HG03108 (cell line): ENCODE data around the gene PPL.
"Not testable (repeated sequence)": the region's sequence is repeated elsewhere in the genome, so short reads cannot be mapped to it uniquely, and the experiment has no call there.

Experiments used
- ATAC-seq: cut with Tn5 transposase; IDR thresholded peaks from one replicate; pipeline ENCODE4 v1.9.1; 2021; ENCODE audit warnings: moderate library complexity; ENCODE audit not compliant: unreplicated experiment

PPL gene

DNA sequence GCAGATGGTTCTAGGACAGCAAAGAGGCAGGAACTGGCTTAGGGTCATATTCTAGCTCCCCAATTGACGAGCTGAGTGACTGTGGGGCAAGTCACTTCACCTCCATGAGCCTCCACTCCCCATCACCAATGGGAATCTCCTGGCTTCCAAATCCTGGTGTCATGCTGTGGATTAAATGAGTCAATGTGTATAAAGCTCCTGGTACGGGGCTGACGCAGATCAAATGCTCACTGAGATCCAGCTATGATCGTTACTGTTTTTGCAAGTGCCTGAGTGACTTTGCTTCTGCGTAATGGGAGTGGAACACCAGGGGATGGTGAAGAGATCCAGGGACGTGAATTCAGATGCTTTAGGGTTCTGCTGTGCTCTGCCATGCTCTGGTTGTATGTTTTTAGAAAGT, 23.6 kb upstream of the PPL start:
- no peak for ATAC-seq

DNA sequence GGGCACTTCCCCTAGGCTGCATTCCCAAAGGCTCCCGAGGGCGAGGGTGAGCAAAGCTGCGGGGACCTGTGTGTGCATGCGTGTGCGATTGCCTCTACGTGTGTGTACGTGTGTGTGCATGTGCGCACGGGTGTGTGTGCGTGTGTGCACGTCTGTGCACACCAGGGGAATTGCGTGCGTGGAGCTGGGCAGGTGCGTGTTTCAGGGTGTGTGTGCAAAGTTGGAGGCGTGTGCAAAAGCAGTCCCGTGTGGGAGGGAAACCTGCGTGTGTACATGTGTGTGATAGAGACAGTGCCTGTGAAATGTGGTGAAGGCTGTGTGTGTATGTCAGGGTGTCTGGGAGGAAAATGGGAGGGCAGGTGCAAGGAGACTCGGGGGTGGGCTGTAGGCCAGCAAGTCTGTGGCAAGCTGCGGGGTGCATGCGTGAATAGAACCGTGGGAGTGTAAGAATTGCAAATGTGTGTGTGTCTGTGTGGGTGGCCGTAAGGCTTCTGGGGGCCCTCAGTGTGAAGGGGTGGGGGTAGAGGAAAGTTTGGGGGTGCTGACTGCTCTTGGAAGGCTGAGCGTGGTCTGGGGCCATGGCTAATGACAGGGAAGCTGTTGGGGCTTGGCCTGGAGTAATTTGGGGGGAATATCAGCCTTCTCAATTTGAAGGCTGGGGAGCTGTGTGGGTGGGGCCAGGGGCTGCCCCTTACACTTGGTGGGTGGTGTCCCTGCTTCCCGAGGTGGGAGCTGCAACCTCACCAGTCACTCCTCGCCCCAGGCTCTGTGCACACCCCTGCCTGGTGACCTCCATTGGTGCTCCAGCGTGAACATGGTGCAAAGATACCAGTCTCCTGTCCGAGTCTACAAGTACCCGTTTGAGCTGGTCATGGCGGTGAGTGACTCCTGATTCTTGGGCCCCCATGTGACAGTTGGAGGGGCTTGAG, 21.8 kb upstream of the PPL start:
- ATAC-seq: no peak

GRCh38 chr16:4957720-4958509, 21.0 kb upstream of the PPL start, which contains the start of gene SEC14L5:
Gene SEC14L5 (plus strand): TSS chr16:4958330. CDS start chr16:4959324, 994 bp downstream.
- ATAC-seq: peak; percentile 56

- ATAC-seq: no peak
Observed at GRCh38 chr16:4957420-4957719, 20.4 kb upstream of the PPL start.

GRCh38 chr16:4954714-4955113, 17.8 kb upstream of the PPL start:
- ATAC-seq: no peak

DNA sequence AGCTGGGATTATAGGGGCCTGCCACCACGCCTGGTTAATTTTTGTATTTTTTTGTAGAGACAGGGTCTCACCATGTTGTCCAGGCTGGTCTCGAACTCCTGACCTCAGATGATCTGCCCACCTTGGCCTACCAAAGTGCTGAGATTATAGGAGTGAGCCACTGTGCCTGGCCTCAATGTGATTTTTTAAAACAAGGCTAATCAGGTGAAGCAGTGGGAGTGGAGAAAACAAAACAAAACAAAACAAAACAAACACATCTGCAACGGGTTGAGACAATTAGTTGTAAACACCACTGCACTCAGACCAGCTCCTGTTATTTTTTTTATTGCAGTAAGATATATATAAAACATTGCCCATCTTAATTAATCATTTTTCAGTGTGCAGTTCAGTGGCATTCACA, 14.6 kb upstream of the PPL start:
- ATAC-seq: not testable (repeated sequence)

GRCh38 chr16:4949986-4950385, 13.0 kb upstream of the PPL start:
- ATAC-seq: no peak

- no peak for ATAC-seq
Observed at GRCh38 chr16:4948903-4949766, 12.2 kb upstream of the PPL start.

- ATAC-seq: no peak
Observed at GRCh38 chr16:4947722-4948503, 11.0 kb upstream of the PPL start.

GRCh38 chr16:4946917-4947316, 10.0 kb upstream of the PPL start:
- ATAC-seq: no peak

- no peak for ATAC-seq
Observed at GRCh38 chr16:4945560-4946502, 8.9 kb upstream of the PPL start.

DNA sequence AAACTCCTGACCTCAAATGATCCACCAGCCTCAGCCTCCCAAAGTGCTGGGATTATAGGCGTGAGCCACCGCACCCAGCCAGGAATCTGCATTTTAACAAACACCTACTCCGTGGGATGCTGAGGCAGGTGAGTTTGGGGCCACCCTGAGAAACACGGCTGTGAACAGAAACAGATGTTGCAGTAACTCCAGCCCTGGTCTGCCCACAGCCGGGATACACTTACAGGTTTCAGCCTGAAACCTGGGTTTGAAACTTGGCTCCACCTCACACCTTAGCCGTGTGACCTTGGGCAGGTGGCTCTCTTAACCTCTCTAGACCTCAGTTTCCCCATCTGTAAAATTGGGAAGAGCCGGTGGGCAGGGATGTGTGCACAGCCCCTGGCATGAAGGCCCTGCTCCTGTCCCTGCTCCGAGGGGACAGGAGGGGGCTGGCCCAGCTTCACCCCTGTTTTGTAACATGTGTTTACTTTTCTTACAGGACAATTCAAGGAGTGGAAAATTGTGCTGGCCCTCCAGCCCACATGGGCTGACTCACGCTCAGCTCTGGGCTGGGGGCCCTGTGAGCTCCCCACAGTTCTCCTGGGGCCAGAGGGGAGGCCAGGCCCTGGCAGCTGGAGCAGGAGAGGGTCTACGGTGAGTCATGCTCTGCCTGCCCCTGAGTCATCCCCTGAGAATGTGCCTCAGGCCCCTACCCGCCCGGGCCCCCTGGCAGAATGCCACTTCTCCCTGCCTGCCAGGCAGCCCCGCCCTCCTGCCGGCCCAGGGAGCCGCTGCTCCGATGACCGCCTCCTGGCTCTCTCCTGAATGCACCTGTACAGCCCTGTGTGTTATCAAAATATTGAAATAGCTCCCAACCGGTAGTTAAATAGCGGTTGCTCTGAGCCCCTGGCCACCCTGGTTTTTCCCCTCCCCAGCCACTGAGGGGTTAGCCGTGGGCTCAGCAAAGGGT, 7.7 kb upstream of the PPL start:
- ATAC-seq: no peak

GRCh38 chr16:4942481-4942880, 5.5 kb upstream of the PPL start:
- ATAC-seq: no peak

GRCh38 chr16:4940719-4941118, 3.8 kb upstream of the PPL start:
- no peak for ATAC-seq

DNA sequence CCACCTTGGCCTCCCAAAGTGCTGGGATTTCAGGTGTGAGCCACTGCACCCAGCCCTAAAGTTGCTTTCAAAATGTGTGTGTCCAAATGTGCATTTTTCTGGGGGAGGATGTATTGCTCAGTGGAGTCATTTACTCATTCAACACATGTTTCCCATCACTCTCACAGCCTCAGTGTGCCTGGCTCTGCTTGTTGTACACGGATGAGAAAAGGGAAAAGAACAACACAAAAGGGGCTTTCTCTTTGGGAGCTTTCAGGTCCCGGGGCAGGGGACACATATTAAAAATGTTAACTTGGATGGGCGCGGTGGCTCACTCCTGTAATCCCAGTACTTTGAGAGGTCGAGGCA, 1.7 kb upstream of the PPL start:
- ATAC-seq: no peak

GRCh38 chr16:4937782-4938682, 1.1 kb upstream of the PPL start:
- ATAC-seq: no peak
